Central memory CD4-positive, alpha-beta T cell (primary cell): Measurements from ENCODE around the gene FAU.

ENCODE experiments used
- DNase-seq: peaks from one replicate; pipeline ENCODE4 v3.0.0; 2022

FAU gene

DNA sequence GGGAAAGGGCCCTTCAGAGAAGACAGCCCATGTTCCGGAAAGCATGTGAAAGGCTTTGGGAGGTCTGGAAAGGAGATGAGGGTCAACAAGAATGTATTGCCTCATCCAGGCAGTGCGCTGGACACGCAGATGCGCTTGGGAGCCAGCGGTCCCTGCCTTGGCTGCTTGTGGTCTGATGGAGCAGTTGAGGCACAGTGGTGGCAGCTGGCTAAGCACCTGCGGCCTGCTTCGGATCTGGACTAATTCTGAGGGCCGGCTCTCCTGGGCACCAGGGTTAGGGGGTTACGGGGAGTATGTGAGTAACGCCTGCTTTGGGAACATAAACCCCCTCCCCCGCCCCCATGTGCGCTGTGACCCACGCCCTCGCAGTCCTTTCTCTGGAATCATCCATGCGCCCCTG is 14.9 kb downstream of the FAU start:
- no peak for DNase-seq

DNA sequence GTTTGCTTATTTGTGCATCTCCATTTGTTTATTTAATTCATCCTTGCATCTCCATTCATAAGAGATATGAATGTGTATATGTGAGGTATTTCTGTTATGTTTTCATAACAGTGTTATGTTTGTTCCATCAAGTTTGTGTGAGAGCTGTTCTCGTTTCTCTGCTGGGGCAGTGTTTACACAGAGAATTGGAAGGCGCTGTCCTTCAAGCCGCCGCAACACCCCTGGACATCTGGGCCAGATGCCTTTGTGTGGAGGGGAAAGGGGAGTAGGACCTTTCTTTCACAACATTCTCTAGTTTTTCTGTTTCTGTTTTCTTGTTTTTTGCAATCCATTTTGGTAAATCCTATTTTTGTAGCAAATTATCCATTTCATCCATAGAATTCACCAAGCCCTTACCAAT is 17.3 kb downstream of the FAU start:
- no peak for DNase-seq

DNA sequence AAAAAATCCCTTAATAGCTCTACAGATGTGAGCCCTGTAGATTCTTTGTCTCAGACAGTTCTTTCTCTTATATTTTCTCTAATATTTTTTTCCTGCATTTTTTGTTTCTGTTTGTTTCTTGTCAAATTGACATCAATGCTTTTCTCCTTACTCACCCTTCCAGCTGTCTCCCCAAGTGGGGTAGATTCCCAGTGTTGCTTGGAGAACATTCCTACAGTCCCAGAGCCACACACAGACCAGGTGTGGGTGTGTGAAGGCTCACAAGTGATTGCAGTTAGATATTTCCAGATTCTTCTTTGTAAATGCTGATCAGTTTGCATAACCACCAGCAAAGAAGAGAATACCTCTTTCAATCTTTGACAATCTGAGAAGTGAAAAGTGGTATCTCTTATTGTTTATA is 18.5 kb downstream of the FAU start:
- no peak for DNase-seq

DNA sequence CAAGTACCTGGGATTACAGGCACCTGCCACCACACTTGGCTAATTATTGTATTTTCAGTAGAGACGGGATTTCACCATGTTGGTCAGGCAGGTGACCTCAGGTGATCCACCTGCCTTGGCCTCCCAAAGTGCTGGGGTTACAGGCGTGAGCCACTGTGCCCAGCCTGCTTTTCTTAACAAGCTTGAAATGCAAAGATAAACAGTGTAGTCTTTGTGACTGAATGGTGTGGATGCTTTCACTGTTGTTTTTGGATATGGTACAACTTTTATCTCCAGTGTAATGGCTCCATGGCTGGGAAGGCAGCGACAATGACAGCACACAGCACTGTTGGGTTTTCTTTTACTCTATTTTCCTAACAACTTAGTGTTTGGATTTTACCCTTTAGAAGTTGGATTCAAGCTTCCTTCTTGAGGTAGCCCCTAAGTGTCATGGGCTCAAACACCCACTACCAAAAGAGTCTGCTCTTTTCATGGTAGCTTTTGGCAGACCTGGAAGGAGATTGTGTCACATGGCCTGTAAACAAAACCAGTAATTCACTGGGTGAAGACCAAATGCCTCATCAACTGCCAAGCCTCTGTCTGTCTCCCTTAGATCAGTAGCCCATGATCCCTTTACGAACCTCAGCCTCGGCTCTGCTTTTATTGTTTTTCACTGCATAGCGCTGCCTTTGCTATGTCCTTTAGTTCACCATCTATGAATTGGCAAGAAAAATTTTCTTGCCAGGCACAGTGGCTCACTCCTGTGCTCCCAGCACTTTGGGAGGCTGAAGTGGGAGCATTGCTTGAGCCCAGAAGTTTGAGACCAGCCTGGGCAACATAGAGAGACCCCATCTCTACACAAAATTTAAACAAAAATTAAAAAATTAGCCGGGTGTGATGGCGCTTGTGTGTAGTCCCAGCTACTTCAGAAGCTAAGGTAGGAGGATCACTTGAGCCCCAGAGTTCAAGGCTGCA is 19.5 kb downstream of the FAU start:
- no peak for DNase-seq

DNA sequence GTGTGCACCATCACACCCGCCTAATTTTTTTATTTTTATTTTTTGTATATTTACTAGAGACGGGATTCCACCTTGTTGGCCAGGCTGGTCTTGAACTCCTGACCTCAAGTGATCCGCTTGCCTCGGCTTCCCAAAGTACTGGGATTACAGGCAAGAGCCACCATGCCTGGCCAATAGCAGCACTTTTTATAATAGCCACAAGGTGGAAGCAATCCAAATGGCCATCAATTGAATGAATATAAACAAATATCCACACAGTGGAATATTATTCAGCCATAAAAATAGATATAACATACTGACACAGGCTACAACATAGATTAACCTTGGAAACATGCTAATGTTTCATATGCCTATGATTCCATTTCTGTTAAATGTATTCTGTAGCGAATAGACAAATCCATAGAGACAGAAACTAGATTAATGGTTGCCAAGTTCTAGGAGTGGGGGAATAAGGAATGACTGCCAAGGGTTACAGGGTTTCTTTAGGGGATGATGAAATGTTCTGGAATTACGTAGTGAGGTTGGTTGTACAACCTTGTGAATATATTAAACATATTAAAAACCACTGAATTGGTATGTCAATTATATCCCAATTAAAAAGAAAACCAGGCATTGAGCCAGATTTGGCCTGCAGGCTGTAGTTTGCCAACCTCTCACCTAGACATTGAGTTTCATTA is 21.1 kb downstream of the FAU start:
- DNase-seq, result no peak

DNA sequence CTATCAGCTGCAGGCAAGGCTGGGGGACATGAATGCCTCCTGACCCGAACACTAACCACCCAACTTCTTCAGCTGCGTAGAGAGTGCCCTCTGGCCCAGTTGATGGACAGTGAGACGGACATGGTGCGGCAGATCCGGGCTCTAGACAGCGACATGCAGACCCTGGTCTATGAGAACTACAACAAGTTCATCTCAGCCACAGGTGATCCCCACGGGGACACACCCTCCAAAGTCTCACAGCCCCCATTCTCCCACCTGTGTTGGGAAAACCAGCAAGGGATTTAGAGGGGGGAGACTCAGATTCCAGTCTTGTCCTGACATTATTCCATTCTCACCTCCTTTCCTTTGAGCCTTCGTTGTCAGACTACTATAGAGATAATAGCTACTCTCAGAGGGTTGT is 25.0 kb downstream of the FAU start:
- DNase-seq, result no peak

DNA sequence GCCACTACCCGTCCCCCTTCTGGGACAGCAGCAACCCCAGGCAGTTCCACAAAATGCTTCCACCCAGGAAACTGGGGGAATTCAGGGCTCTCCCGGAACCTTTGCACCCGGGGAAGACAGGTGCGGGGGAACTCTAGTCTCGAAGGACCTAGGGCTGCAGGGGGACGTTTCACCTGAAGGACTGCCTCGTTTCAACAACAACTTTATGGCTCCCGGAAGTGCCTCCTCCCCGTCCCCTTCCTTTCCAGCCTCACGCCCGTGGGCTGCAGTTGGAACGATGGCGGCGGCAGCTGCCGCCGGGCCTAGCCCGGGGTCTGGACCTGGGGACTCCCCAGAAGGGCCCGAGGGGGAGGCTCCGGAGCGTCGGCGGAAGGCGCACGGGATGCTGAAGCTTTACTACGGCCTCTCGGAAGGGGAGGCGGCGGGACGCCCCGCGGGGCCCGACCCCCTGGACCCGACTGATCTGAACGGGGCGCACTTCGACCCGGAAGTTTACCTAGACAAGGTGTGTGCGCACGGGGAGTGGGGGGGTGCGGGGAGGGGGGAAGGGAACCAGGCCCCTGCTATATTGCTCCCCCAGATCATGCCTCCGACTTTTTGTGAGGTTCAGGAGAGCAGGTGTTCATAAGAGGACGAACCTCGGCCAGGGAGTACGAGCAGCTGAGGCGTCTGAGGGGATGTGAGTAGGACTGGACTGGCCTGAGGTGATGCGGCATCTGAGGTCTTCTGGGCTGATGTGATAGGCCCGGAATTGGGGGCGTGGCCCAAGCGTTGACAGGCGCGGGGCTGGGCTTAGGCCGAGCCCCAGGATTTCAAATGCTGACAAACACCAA is 25.7 kb downstream of the FAU start, which contains the start of gene VPS51:
VPS51 (plus strand) TSS at position 241 of the 833 bp plus-strand sequence; CDS start at position 278, 37 bp downstream.
- peak; percentile 84 for DNase-seq

DNA sequence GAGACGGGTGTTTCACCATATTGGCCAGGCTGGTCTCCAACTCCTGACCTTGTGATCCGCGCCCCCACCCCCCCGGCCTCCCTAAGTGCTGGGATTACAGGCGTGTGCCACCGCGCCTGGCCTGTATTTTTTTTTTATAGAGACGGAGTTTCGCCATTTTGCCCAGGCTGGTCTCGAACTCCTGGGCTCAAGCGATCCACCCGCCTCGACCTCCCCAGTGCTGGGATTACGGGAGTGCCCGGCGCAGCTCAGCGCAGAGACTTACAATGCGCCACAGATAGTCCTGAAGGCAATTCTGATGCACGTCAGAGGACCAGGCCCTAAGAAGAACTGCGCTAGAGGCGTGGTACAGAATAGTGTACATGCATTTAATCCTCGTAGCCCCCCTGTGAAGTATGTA is 26.5 kb downstream of the FAU start:
- DNase-seq, result no peak

DNA sequence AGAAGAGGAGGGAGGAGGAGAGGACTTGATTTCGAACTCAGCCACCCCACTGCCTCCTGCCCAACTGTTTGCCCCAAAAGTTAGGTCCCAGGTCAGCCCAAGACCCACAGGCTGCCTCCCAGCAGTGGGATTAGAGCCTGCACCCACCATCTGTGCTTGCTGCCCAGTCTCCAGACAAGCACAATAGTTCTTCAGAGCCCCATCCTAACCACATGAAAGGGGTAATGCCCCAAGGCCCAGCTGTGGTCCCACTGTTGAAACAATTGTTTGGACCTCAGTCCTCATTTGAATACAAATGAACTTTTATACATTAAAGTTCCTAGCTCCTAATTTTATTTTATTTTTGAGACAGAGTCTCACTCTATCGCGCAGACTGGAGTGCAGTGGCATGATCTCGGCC is 31.3 kb downstream of the FAU start:
- DNase-seq, result no peak

DNA sequence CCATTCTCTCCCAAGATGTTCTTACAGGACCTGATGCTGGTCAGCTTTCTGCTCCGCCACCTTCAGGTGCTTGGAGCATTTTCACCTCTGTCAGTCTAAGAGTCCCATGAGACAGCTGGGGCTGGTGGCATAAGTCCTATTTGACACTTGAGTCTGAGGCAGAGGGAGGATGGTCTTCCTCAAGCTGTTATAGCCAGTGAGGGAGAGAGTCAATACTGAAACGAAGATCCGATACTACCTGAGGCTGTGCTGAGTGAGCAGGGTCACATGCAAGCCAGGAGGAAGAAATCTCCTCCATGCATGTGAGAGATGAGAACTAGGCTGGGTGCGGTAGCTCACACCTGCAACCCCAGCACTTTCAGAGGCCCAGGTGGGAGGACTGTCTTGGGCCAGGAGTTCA is 32.3 kb downstream of the FAU start:
- DNase-seq, result no peak

DNA sequence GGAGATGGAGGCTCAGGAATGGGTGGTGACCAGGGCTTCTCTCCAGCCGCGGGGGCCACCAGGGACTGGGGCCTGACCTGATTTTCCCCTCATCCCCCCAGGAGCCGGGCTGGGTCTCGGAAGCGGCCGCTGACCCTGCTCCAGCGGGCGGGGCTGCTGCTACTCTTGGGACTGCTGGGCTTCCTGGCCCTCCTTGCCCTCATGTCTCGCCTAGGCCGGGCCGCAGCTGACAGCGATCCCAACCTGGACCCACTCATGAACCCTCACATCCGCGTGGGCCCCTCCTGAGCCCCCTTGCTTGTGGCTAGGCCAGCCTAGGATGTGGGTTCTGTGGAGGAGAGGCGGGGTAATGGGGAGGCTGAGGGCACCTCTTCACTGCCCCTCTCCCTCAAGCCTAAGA is 34.1 kb downstream of the FAU start:
- no peak for DNase-seq

DNA sequence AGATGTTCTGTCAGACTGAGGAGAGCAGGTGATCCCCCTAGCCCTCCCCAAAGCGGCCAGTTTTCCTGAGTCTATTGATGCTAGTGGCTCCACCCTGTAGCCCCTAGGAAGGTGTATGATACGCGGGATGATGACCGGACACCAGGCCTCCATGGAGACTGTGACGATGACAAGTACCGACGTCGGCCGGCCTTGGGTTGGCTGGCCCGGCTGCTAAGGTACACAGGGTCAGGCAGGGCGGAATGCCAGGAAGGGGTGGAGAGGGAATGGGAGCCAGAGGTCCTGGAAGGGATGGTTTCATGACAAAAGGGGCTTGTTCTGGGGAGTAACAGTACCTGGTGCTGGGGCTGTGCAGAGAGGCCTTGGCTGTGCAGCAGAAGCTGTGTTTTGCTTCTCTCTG is 34.7 kb downstream of the FAU start:
- DNase-seq, result no peak

DNA sequence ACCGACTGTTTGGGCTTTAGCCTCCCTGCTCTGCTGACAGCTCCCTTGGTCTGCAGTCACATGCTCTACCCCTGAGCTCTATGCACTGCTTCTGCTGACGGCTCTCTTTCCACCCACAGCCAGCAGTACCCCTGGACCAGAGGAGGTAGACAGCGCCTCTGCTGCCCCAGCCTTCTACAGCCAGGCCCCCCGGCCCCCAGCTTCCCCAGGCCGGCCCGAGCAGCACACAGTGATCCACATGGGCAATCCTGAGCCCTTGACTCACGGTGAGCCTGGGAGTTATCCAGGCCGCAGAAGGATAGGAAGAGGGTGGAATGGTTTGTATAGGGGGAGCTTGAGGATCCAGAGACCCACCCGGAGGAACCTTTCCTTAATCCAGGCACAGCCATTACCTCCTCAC is 35.1 kb downstream of the FAU start:
- no peak for DNase-seq

DNA sequence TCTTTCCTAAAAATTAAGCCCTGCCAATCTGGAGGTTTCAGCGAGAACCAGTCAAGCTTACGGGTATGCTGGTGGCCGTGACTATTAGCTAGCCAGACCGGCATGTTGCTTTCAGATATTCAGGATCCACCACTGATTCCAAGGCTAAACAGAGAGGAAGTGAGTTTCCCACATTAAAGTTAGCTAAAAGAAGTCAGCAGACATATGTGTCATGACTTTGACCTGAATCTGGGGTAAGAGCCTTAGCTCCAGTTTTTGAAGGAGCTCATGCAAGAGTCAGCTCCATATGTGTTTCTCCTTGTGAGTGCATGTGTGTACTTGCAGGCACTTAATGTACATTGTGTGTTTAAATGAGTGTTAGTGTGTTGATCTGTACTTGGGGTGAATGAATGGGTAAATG is 36.5 kb downstream of the FAU start:
- DNase-seq, result no peak

DNA sequence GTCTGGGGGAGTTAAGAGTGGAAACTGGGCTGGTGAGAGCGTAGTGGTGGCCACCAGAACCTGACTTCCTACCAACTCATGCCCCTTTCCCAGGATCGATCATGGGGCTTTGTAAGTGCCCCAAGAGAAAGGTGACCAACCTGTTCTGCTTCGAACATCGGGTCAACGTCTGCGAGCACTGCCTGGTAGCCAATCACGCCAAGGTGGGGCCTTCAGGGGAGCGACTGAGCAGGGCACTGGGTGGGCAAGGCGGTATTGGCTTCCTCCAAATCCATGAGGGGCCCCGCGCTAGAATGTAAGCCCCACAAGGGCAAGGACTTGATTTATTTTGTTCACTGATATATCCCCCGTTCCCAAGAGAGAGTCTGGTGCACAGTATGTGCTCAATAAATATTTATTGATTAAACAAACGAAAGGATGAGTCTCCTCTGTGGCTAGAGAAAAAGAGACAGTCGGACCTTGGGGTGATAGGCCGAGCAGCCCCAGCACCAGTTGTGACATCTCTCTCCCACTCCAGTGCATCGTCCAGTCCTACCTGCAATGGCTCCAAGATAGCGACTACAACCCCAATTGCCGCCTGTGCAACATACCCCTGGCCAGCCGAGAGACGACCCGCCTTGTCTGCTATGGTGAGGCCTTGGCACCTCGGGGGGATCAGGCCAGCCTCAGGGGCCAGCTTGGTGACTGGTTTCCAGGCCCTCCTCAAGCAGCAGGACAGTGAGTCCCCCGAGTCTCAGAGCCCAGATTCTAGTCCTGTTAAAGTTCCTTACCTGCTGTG is 37.1 kb downstream of the FAU start:
- DNase-seq, result no peak

DNA sequence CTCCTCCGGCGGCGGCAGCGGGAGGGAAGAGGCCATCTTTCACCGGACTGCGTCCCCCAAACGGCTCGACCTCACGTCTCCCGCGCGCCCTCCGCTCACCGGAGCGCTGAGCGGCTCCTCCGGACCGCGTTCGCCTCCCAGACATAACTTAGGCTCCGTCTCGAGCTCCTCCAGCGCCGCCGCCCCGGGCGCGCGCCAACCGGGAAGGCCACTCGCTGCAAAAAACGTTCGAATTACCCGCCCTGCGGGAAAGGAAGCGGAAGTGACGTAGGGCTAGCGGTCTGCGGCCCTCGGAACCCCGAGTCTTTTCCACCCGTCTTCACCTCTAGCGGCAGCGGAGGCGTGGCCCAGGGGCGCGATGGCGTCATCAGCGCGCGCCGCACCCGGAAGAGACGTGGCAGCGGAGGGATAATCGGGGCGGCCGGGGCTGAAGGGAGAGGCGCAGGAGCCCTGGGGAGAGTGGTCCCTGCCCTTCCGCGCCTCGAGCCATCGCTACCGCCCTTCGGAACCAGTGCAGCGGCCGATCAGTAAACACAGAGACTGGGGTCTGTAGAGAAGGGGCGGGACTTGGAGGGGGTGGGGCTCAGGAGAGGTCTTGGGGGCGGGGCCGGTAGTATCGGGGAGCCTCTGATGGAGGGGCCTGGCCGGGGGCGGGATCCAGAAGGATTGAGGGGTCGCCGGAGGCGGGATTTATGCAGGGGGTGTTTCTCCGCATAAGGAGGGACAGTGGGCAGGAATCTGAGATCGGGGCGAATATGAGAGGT is 37.9 kb downstream of the FAU start, which contains the start of the genes CDCA5 and ZFPL1:
CDCA5 (minus strand) TSS at position 207 of the 764 bp plus-strand sequence; CDS start at position 145, 62 bp downstream.
ZFPL1 (plus strand) TSS at position 389 of the 764 bp plus-strand sequence. CDS start 477 bp downstream, outside the sequence.
- peak; percentile 96 for DNase-seq

DNA sequence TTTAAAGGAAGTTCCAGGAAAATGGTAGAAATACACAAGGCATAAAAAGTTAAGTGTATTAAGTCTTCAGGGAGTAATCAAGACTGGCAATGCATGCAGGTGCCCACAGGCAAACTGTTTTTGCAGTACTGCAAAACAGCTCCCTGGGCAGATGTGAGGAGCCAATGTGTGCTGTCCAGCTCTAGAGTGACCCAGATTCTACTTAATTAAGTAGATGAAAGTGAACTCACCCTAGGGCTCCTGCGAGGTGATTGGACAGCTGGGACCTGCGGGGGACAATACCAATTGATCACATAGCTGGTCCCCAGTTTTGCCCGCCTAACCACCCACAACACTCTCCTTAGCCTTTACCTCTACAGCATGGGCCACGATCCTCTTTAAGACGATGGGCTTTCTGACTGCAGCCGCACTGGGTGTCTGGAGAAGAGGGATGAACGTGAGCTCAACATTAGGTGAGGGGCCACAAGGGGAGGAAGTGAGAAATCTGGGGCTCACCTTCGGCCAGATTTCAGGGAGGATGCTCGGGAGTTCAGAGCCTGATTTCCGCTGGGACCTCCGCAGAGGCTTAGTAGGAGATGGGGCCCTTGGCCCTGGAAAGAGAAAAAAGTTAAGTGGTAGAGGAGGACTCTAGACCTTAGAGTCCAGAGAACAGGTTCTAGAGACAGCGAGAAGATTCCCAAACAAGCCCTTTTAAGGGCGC is 38.6 kb downstream of the FAU start:
- DNase-seq, result no peak

DNA sequence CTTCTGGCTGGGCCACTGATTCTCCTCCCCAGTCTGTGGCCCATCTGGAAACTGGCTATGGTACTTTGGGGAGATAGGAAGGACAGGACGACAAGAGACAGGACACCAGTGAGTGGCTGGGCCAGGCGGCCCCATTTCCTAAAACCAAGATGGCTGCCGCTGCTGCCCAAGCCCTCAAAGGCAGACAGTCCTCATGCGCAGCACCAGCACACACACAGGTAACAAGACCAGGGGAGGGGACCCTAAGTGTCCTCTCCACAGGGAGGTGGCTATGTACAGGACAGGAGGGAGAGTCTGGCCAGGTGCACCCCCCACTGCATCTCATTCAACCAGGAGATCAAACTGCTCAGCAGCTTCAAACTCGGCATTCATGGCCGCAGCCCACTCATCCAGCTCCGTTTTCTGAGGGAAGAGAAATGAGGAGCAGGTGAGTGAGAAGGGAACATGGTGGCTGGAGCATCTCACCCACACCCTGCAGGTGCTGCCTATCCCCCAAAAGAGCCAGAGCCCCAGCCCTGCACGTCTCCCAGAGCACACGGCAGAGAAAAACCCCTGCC is 43.1 kb downstream of the FAU start:
- no peak for DNase-seq

DNA sequence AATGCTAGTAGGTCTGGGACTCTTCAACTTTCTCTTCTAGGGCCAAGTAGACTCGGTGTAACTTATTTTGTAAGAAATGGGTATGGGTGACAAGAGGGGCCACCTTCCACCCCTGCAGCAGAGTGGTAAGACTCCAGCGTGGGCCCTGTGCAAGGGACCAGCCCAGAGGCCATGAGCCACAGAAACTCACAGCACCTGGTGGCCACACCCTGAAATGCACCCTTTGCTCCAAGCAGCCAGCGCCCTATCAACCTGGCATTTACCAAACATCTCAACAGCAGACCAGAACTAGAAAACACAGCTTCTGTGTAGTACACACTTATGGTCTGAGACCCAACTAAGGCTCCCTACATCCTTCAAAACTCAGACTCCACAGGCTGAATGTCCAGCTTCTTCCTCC is 43.8 kb downstream of the FAU start:
- DNase-seq, result peak; percentile 66

DNA sequence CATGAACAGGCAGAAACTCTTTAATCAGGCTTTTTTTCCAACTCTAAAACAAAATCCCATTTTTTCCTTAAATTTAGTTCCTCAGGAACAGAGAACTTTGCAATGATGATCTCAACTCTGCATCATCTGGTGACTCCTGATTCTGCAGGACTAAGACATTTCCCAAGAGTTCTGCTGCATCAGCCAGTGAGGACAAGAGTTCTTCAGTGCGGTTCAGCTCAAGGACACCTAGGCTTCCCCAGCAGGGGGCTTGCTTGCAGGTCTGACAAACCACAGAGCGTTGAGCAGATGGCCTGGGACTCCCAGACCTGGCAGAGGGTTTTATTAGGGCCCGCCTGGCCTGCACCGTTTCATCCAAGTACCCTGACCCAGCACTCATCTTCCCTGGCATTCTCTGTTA is 44.5 kb downstream of the FAU start:
- DNase-seq, result no peak

DNA sequence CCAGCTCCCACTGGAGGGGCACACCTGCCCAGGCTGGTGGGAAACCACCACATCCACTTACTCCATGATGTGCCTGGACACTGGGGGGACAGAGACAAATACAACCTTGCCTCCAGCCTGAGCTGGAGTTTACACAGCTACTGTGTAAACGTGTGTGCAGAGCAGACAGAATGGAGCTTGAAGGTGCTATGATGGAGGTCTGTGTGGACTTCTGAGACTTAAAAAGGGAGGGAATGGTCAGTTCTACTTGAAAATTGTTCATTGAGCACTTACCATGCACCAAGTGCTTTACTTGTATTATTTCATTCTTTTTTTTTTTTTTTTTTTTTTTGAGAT is 49.3 kb downstream of the FAU start:
- DNase-seq, result no peak
